GM12878 (cell line): ENCODE data around the gene C16orf86. TPM values are rescaled to one million over a fixed set of nuclear protein-coding genes. Genes with fewer than 3 reads are reported as not detected.

ENCODE experiments used
- ATAC-seq: fragments of 200-7000 bp; cut with Tn5 transposase; 3 replicates; pipeline ENCODE4 v1.9.1; 2020; ENCODE audit warnings: mild to moderate bottlenecking, moderate library complexity
- BruUV-seq: library from RNA; stranded (reverse); fragments of 400-500 nt; replicated peaks from 2 replicates; lab custom pipeline; 2021; lab: Mats Ljungman, UMichigan
- CTCF ChIA-PET: fragments of 300-600 bp; sonication (Branson Sonifier 250); formaldehyde crosslinking; extraction: SDS; loops from one replicate; lab custom pipeline; 2021; ENCODE audit warnings: inconsistent platforms; lab: Yijun Ruan, JAX
- POLR2A ChIA-PET: fragments of 350-600 bp; formaldehyde crosslinking; extraction: SDS; loops from one replicate; lab custom pipeline; 2021; ENCODE audit warnings: inconsistent platforms; lab: Charles Lee
- RAD21 ChIA-PET: fragments of 300-600 bp; sonication (Branson Sonifier 250); formaldehyde crosslinking; loops from one replicate; lab custom pipeline; 2023; ENCODE audit warnings: antibody characterized with exemption; ENCODE audit not compliant: unreplicated experiment; lab: Charles Lee
- SMC1A ChIA-PET: fragments of 300-600 bp; sonication (Branson Sonifier 250); formaldehyde crosslinking; loops from one replicate; lab custom pipeline; 2023; ENCODE audit not compliant: unreplicated experiment, uncharacterized antibody; lab: Charles Lee
- DNase-seq: peaks from one replicate; pipeline ENCODE4 v3.0.0-alpha.2; 2011; ENCODE audit warnings: low read depth, low spot score
- FAIRE-seq: peaks from 3 replicates; lab custom pipeline; 2011; peaks lifted over from hg19 to GRCh38; lab: Jason Lieb, UNC
- H2AFZ ChIP-seq: 2 replicates; pipeline ENCODE4 v1.6.0; 2011; ENCODE audit warnings: low read depth, low read length, control low read depth; ENCODE audit not compliant: control insufficient read depth
- H3K27ac ChIP-seq: 2 replicates; pipeline ENCODE4 v1.5.1; 2011; ENCODE audit warnings: control low read depth; ENCODE audit not compliant: control insufficient read depth, insufficient read depth
- H3K27me3 ChIP-seq, 2 experiments: replicated peaks in 1 of 2; 2 replicates each; pipeline versions ENCODE4 v1.6.0 to v1.6.1; 2011; ENCODE audit warnings: low read length in 1 of 2; ENCODE audit not compliant: control insufficient read depth in 2 of 2, insufficient read depth in 2 of 2
- H3K36me3 ChIP-seq, 2 experiments: 2 replicates each; pipeline ENCODE4 v1.5.1; 2011; ENCODE audit warnings: low read length in 1 of 2; ENCODE audit not compliant: control insufficient read depth in 2 of 2, insufficient read depth in 2 of 2
- H3K4me1 ChIP-seq: 2 replicates; pipeline ENCODE4 v1.6.1; 2011; ENCODE audit warnings: mild to moderate bottlenecking, low read length, moderate library complexity, mixed read lengths; ENCODE audit not compliant: control insufficient read depth, insufficient read depth
- H3K4me2 ChIP-seq: 2 replicates; pipeline ENCODE4 v1.6.0; 2011; ENCODE audit warnings: control low read depth; ENCODE audit not compliant: control insufficient read depth, insufficient read depth
- H3K4me3 ChIP-seq: fragments of 200-600 bp; sonication (generic); 2 replicates; pipeline ENCODE4 v1.5.1; 2016
- H3K79me2 ChIP-seq: 2 replicates; pipeline ENCODE4 v1.6.0; 2011; ENCODE audit warnings: low read length; ENCODE audit not compliant: control insufficient read depth, insufficient read depth
- H3K9ac ChIP-seq: 2 replicates; pipeline ENCODE4 v1.8.0; 2011; ENCODE audit warnings: low read length, control low read depth, mixed read lengths; ENCODE audit not compliant: control insufficient read depth, insufficient read depth
- H3K9me3 ChIP-seq: replicated peaks from 3 replicates; pipeline ENCODE4 v1.5.1; 2011; ENCODE audit warnings: mild to moderate bottlenecking, low read length; ENCODE audit not compliant: control insufficient read depth, insufficient read depth
- H4K20me1 ChIP-seq: 2 replicates; pipeline ENCODE4 v1.6.0; 2011; ENCODE audit not compliant: control insufficient read depth, insufficient read depth
- CBX5 ChIP-seq: sonication (generic); IDR thresholded peaks from 2 replicates; pipeline ENCODE4 v1.6.1; 2016; ENCODE audit warnings: low read depth, moderate library complexity, mild to moderate bottlenecking, inconsistent platforms
- CREB1 ChIP-seq: IDR thresholded peaks from 2 replicates; pipeline ENCODE4 v1.6.1; 2012; ENCODE audit warnings: low read depth, mild to moderate bottlenecking, inconsistent platforms
- ZBTB33 ChIP-seq: fragments of 450-650 bp; IDR thresholded peaks from 2 replicates; pipeline ENCODE4 v1.6.1; 2017; ENCODE audit warnings: mild to moderate bottlenecking
- WGBS: methylation state at CpG from one replicate; pipeline ENCODE4 v1.1.6; 2016; ENCODE audit warnings: low lambda C conversion rate; ENCODE audit not compliant: insufficient replicate concordance, insufficient coverage; ENCODE audit errors: missing lambda C conversion rate; 5-methylcytosine and 5-hydroxymethylcytosine counted together
- in situ Hi-C: fragments of 300-500 bp; cut with MboI; formaldehyde crosslinking; loops from 9 replicates; pipeline ENCODE4 v1.14.3; 2018; ENCODE audit warnings: mixed read lengths
- intact Hi-C: fragments of 100-400 bp; cut with micrococcal nuclease; formaldehyde crosslinking; loops from one replicate; pipeline ENCODE4 v1.14.2; 2022; ENCODE audit not compliant: unreplicated experiment
- polyA plus RNA-seq, 11 experiments: library from polyadenylated mRNA; depleted of rRNA in 4 of 11; unstranded in 6 of 11; stranded (reverse) in 5 of 11; fragments of >200 nt; fragmentation: Nextera tagmentation in 4 of 11; fragmentation: Illumina TruSeq in 1 of 11; extraction: Ambion mirVana in 4 of 11; extraction: Trizol in 1 of 11; gene quantifications; 1 replicate in 1 of 11; 2 replicates in 10 of 11; pipeline versions ENCODE4 v1.2.1 to v1.2.3, GENCODE V29; 2011 to 2016; ENCODE audit warnings: inconsistent platforms in 2 of 11, missing spikeins in 2 of 11, low read depth in 1 of 11
- total RNA-seq, 4 experiments: library from RNA; depleted of rRNA in 3 of 4; stranded (reverse); fragments of >200 nt in 3 of 4; fragmentation: Illumina TruSeq in 1 of 4; extraction: Trizol in 1 of 4; gene quantifications; 2 replicates each; pipeline versions ENCODE4 v1.2.1 to v1.2.3, GENCODE V29; 2013 to 2021

C16orf86 gene
- total and polyA plus RNA-seq, 10 of the 15 experiments (the other 5 are each of a cell fraction or from before 2014, with no cell fraction given) = 0.11 to 3.3 (median 1.6) TPM

- Histone ChIP-seq H3K4me3 (no peak overlapping the region), H3K79me2 (no peaks in the 10 kb centered on the region), H3K4me1 (peaks cover 15% of the 10 kb centered on the region), H3K36me3 (no peaks in the 10 kb centered on the region), H3K27me3 (no peaks in the 10 kb centered on the region), H3K4me2 (no peak overlapping the region), H3K9ac (no peak overlapping the region), H3K27ac (no peak overlapping the region), H2AFZ (no peak overlapping the region), H3K9me3 (no peaks in the 10 kb centered on the region), H4K20me1 (no peaks in the 10 kb centered on the region)
- 59% methylated on average over 19 of the region's 21 CpGs for WGBS
- peak; percentile 68 for TF ChIP-seq ZBTB33
- no peak for TF ChIP-seq CREB1
- no peak for TF ChIP-seq CBX5
- POLR2A ChIA-PET = interaction anchor here (0.5 kb wide), 1 partner anchor 40 kb away, joined by 4 read pairs; no protein-coding TSS in a partner anchor
- FAIRE-seq (no peak), DNase-seq (no peak), ATAC-seq (peak; percentile 36)
- RAD21 ChIA-PET = interaction anchor here (1.5 to 3.1 kb wide), 5 partner anchors 12 to 255 kb away, joined by 4 to 19 read pairs (median 12); partner anchors contain the start of genes RANBP10 and TSNAXIP1
- in situ Hi-C loops = no loop called here
- intact Hi-C loops = loop anchor here (2.0 to 5.0 kb wide), 3 partner anchors 43 to 255 kb away; partner anchors contain the start of genes GFOD2, RANBP10 and TSNAXIP1
- BruUV-seq = no TSS peak
- CTCF ChIA-PET = interaction anchor here (0.6 to 11.9 kb wide), 19 partner anchors 12 to 509 kb away, joined by 3 to 196 read pairs (median 6); partner anchors contain the start of genes GFOD2, RANBP10 and TSNAXIP1
- SMC1A ChIA-PET = interaction anchor here (0.7 to 2.2 kb wide), 8 partner anchors 21 to 143 kb away, joined by 3 to 8 read pairs (median 4); partner anchors contain the start of gene CTCF
Observed at GRCh38 chr16:67673712-67674580, 7.3 kb downstream of the C16orf86 start.
